HCT116 (cell line): ENCODE results near the gene STIM2.

ENCODE experiments used
- CTCF ChIP-seq, 3 experiments: fragments of 200-600 bp in 1 of 3; sonication (generic) in 1 of 3; IDR thresholded peaks in 2 of 3; conservative IDR thresholded peaks in 1 of 3; 2 replicates each; pipeline ENCODE4 v1.5.1; 2012 to 2017; ENCODE audit warnings: low read depth in 2 of 3, low read length in 2 of 3, antibody characterized with exemption in 1 of 3, borderline replicate concordance in 1 of 3, control low read depth in 1 of 3, mild to moderate bottlenecking in 1 of 3, mixed read lengths in 1 of 3, mixed run types in 1 of 3, moderate library complexity in 1 of 3; ENCODE audit not compliant: insufficient read depth in 1 of 3
- EZH2phosphoT487 ChIP-seq: fragments of 200-600 bp; IDR thresholded peaks from 2 replicates; pipeline ENCODE4 v1.6.1; 2018; ENCODE audit warnings: antibody characterized with exemption, borderline replicate concordance
- JUND ChIP-seq: IDR thresholded peaks from 2 replicates; pipeline ENCODE4 v1.6.1; 2012
- MAX ChIP-seq: IDR thresholded peaks from 2 replicates; pipeline ENCODE4 v1.6.1; 2012
- POLR2AphosphoS5 ChIP-seq: IDR thresholded peaks from 2 replicates; pipeline ENCODE4 v1.6.1; 2011; ENCODE audit warnings: mild to moderate bottlenecking, low read depth, low read length, moderate library complexity
- SRF ChIP-seq: IDR thresholded peaks from 2 replicates; pipeline ENCODE4 v1.6.1; 2012; ENCODE audit warnings: low read depth
- YY1 ChIP-seq: IDR thresholded peaks from 2 replicates; pipeline ENCODE4 v1.6.1; 2011; ENCODE audit warnings: low read length, low read depth, moderate library complexity, mild to moderate bottlenecking; ENCODE audit not compliant: insufficient replicate concordance; ENCODE audit errors: extremely low read depth
- TF ChIP-seq, protein P1 (sequence below): IDR thresholded peaks from 2 replicates; pipeline ENCODE4 v1.6.1; 2012; ENCODE audit warnings: low read depth

DNA sequence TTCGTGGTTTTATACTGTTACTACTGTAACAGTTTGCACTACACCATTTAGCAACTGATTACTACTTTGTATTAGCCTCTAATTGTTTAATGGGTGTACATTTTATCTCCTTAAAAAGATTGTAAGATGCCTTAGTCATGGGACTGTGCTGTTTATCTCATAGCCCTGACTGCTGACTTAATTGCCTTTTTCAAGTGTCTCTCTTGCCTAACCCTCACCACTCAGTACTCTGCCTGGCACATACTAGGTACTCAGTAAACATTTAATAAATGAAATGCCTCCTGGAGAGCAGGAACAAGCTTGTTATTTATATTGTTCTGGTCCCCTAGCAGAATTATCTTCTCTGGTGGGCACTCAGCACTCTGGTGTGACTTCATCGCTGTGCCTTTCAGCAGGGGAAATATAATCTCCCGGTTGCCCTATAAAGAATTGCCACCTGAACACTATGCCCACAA, 1.7 kb upstream of the STIM2 start:
- no peak for TF ChIP-seq CTCF (IDR thresholded peaks at IDR 0.05 in 2 of 3, conservative IDR thresholded peaks at IDR 0.05 in 1 of 3; ENCODE audit: borderline replicate concordance in 1 of 3, insufficient read depth in 1 of 3, low read depth in 2 of 3, low read length in 2 of 3)
- no peak for TF ChIP-seq MAX
- TF ChIP-seq EZH2phosphoT487, result no peak
- TF ChIP-seq, protein P1, sequence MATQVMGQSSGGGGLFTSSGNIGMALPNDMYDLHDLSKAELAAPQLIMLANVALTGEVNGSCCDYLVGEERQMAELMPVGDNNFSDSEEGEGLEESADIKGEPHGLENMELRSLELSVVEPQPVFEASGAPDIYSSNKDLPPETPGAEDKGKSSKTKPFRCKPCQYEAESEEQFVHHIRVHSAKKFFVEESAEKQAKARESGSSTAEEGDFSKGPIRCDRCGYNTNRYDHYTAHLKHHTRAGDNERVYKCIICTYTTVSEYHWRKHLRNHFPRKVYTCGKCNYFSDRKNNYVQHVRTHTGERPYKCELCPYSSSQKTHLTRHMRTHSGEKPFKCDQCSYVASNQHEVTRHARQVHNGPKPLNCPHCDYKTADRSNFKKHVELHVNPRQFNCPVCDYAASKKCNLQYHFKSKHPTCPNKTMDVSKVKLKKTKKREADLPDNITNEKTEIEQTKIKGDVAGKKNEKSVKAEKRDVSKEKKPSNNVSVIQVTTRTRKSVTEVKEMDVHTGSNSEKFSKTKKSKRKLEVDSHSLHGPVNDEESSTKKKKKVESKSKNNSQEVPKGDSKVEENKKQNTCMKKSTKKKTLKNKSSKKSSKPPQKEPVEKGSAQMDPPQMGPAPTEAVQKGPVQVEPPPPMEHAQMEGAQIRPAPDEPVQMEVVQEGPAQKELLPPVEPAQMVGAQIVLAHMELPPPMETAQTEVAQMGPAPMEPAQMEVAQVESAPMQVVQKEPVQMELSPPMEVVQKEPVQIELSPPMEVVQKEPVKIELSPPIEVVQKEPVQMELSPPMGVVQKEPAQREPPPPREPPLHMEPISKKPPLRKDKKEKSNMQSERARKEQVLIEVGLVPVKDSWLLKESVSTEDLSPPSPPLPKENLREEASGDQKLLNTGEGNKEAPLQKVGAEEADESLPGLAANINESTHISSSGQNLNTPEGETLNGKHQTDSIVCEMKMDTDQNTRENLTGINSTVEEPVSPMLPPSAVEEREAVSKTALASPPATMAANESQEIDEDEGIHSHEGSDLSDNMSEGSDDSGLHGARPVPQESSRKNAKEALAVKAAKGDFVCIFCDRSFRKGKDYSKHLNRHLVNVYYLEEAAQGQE, result no peak
- TF ChIP-seq SRF, result no peak
- no peak for TF ChIP-seq POLR2AphosphoS5
- TF ChIP-seq JUND, result no peak
- TF ChIP-seq YY1, result no peak
